HG03108 (cell line): ENCODE results near the gene CPN2.

Source experiments
- ATAC-seq: cut with Tn5 transposase; IDR thresholded peaks from one replicate; pipeline ENCODE4 v1.9.1; 2021; ENCODE audit warnings: moderate library complexity; ENCODE audit not compliant: unreplicated experiment

Gene CPN2

GRCh38 chr3:194354315-194354714 lies 3.2 kb upstream of the CPN2 start:
- ATAC-seq: no peak

GRCh38 chr3:194352667-194353246 lies 1.6 kb upstream of the CPN2 start:
- no peak for ATAC-seq

GRCh38 chr3:194351952-194352536 lies 916 bp upstream of the CPN2 start:
- no peak for ATAC-seq

- ATAC-seq: no peak
Measured at GRCh38 chr3:194350726-194351071, 429 bp downstream of the CPN2 start.

- no peak for ATAC-seq
Measured at GRCh38 chr3:194348354-194348753, 2.8 kb downstream of the CPN2 start.

- ATAC-seq: no peak
Measured at GRCh38 chr3:194346621-194347020, 4.5 kb downstream of the CPN2 start.

GRCh38 chr3:194346035-194346434 lies 5.1 kb downstream of the CPN2 start:
- no peak for ATAC-seq

GRCh38 chr3:194344012-194344411 lies 7.1 kb downstream of the CPN2 start:
- no peak for ATAC-seq

GRCh38 chr3:194343561-194343893 lies 7.6 kb downstream of the CPN2 start:
- ATAC-seq: no peak

GRCh38 chr3:194342861-194343560 lies 8.1 kb downstream of the CPN2 start:
- ATAC-seq: no peak

- no peak for ATAC-seq
Measured at GRCh38 chr3:194340757-194341400, 10.2 kb downstream of the CPN2 start.

GRCh38 chr3:194339840-194340239 lies 11.3 kb downstream of the CPN2 start:
- no peak for ATAC-seq

GRCh38 chr3:194339356-194339755 lies 11.8 kb downstream of the CPN2 start:
- ATAC-seq: no peak

GRCh38 chr3:194337965-194338753 lies 13.0 kb downstream of the CPN2 start:
- no peak for ATAC-seq

- no peak for ATAC-seq
Measured at GRCh38 chr3:194336601-194337355, 14.3 kb downstream of the CPN2 start.

GRCh38 chr3:194333981-194334320 lies 17.2 kb downstream of the CPN2 start:
- ATAC-seq: no peak

GRCh38 chr3:194333212-194333980 lies 17.7 kb downstream of the CPN2 start:
- peak; percentile 88 for ATAC-seq

GRCh38 chr3:194332858-194333211 lies 18.3 kb downstream of the CPN2 start:
- no peak for ATAC-seq

GRCh38 chr3:194330579-194330978 lies 20.5 kb downstream of the CPN2 start:
- no peak for ATAC-seq

GRCh38 chr3:194330160-194330559 lies 21.0 kb downstream of the CPN2 start:
- no peak for ATAC-seq
